ENCODE measurements around the gene SHROOM4.

DNA sequence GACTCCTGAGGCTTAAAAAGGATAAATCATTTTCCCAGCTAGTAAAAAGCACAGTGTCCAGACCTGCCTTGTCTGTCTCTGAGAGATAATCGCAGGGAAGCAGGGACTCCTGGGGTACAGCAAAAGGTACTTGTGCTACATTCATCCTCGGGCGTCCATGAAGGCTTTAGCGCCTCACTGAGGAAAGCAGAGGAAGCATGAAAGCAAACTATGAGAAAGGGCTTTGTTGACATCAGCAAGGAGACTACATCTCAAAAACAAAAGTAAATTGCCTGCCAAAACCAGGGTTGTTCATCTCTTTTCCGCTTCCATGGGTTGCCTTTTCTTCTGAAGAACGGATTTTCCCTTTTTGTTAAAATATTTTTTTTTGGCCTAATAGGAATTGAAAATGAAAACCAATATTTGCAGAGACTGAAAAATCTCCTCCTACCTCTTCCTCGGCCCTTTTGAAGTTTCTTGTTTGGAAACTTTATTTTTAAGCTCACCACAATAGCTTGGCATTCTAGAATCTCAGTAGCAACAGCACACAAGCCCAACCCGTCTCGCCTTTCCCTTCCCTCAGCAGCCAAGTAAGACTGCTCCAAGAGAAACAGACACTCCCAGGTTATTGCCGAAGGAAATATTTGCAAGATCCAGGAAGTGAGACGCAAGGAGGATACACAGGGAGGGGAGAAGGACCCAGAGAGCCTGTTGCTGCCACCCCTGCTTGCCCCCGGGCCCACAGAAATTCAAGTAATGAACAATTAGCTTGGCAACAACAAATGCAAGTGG lies 195.0 kb downstream of the SHROOM4 start:
- no peak for TF ChIP-seq CTCF (IDR thresholded peaks at IDR 0.05)
- TF ChIP-seq POLR2A (IDR thresholded peaks at IDR 0.05), result no peak

Measured in Peyer's patch (tissue), 4 donors.